DND-41 (cell line): ENCODE data around the gene GPC5.

Source experiments
- EZH2 ChIP-seq: IDR thresholded peaks from 3 replicates; pipeline ENCODE4 v1.6.1; 2012; ENCODE audit warnings: borderline replicate concordance, low read depth, mild to moderate bottlenecking, moderate library complexity, low read length, inconsistent platforms; ENCODE audit not compliant: severe bottlenecking
- TF ChIP-seq, protein P1 (sequence below): IDR thresholded peaks from 2 replicates; pipeline ENCODE4 v1.5.1; 2012; ENCODE audit warnings: borderline replicate concordance, low read length, moderate library complexity, mild to moderate bottlenecking; ENCODE audit not compliant: poor library complexity, severe bottlenecking; ENCODE audit errors: extremely low read depth

DNA sequence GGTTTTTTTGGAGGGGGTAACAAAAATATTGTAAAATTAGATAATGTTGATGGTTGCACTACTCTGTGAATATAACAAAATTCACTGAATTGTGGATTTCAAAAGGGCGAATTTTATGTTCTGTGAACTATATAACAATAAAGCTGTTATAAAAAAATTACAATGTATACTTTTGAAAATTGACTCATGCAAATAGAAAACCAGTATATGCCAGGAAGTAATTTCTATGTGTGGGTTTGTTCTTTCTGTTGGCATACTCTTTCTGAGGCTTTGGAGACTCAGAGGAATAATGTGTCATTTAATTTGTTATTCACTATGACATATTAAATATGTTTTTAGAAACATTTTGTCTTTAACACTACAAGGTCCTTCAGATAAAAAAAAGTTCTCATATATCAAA, 310.1 kb downstream of the GPC5 start:
- TF ChIP-seq EZH2, result no peak
- TF ChIP-seq, protein P1, sequence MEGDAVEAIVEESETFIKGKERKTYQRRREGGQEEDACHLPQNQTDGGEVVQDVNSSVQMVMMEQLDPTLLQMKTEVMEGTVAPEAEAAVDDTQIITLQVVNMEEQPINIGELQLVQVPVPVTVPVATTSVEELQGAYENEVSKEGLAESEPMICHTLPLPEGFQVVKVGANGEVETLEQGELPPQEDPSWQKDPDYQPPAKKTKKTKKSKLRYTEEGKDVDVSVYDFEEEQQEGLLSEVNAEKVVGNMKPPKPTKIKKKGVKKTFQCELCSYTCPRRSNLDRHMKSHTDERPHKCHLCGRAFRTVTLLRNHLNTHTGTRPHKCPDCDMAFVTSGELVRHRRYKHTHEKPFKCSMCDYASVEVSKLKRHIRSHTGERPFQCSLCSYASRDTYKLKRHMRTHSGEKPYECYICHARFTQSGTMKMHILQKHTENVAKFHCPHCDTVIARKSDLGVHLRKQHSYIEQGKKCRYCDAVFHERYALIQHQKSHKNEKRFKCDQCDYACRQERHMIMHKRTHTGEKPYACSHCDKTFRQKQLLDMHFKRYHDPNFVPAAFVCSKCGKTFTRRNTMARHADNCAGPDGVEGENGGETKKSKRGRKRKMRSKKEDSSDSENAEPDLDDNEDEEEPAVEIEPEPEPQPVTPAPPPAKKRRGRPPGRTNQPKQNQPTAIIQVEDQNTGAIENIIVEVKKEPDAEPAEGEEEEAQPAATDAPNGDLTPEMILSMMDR, result no peak
